ENCODE measurements around the gene CTBP2. TPM values are rescaled to one million over a fixed set of nuclear protein-coding genes. Genes with fewer than 3 reads are reported as not detected.

CTBP2 gene
- total RNA-seq, 1 experiment from 2014 or later, result 212 TPM

GRCh38 chr10:125111118-125111727 lies 49.1 kb downstream of the CTBP2 start:
- H3K9ac ChIP-seq (ENCODE audit: extremely low read depth, insufficient read length, low read length), result no peak overlapping the region
- H2BK20ac ChIP-seq (ENCODE audit: low read depth, low read length, poor library complexity, severe bottlenecking), result no peak overlapping the region
- Mint-ChIP-seq H3K4me3 (no peak overlapping the region), H3K27me3 (ENCODE audit: low read depth) (no peaks in the 10 kb centered on the region), H3K9me3 (peaks cover 0 to 4% of the 10 kb centered on the region in 2 experiments; a peak in 3 of 5 replicates), H3K27ac (no peak overlapping the region), H3K4me1 (peaks cover 48 to 50% of the 10 kb centered on the region in 2 experiments), H3K36me3 (ENCODE audit: insufficient read depth in 1 of 3, low read depth in 3 of 3) (peaks cover 61 to 72% (median 61%) of the 10 kb centered on the region in 3 experiments)
- TF ChIP-seq CTCF (conservative IDR thresholded peaks at IDR 0.05), result no peak
- H2BK15ac ChIP-seq (ENCODE audit: low read depth, low read length), result no peak overlapping the region
- H4K5ac ChIP-seq (ENCODE audit: insufficient read length, low read depth, low read length), result no peak overlapping the region
- peaks cover 87% of the 10 kb centered on the region for H3K79me2 ChIP-seq (ENCODE audit: insufficient read depth, low read length)
- H3T11ph ChIP-seq (ENCODE audit: low read length), result no peak overlapping the region
- no peak overlapping the region for H4K8ac ChIP-seq (replicated peaks; ENCODE audit: insufficient read length, low read depth, low read length)
- H3K27ac ChIP-seq (ENCODE audit: insufficient read length, low read depth, low read length), result no peak overlapping the region
- no peak overlapping the region for H2AFZ ChIP-seq (ENCODE audit: low read length)
- peaks cover 7% of the 10 kb centered on the region; the same call in 1 of the 2 replicates for H3K4me1 ChIP-seq (ENCODE audit: insufficient read depth, low read length)
- no CpG with 5 or more reads among the region's 5 CpGs for WGBS (ENCODE audit: extremely low coverage, insufficient read length, low lambda C conversion rate)
- no peak overlapping the region for H3K4me2 ChIP-seq (ENCODE audit: insufficient read depth, insufficient read length, low read length)
- H3K27me3 ChIP-seq (ENCODE audit: insufficient read depth, low read length), result no peaks in the 10 kb centered on the region
- no peaks in the 10 kb centered on the region for H3K9me3 ChIP-seq (ENCODE audit: control insufficient read depth, low read depth, low read length)
- H4K91ac ChIP-seq (ENCODE audit: insufficient read length, low read depth, low read length), result no peak overlapping the region
- H4K20me1 ChIP-seq (ENCODE audit: control insufficient read depth, insufficient read depth, insufficient read length), result peaks cover 5% of the 10 kb centered on the region
- H3K79me1 ChIP-seq (ENCODE audit: insufficient read depth, low read depth, low read length, poor library complexity, severe bottlenecking), result no peaks in the 10 kb centered on the region
- H3K23me2 ChIP-seq (ENCODE audit: insufficient read length, low read depth, low read length, poor library complexity, severe bottlenecking), result no peaks in the 10 kb centered on the region
- no peak overlapping the region for H3K18ac ChIP-seq (ENCODE audit: insufficient read length, low read depth, low read length)
- no peak for DNase-seq
- no peak overlapping the region for H2BK5ac ChIP-seq (ENCODE audit: insufficient read length, low read length)
- no peak overlapping the region for H3K14ac ChIP-seq (ENCODE audit: insufficient read depth, low read length)
- H2BK12ac ChIP-seq (ENCODE audit: insufficient read length, low read depth, low read length), result no peak overlapping the region
- H2BK120ac ChIP-seq (ENCODE audit: low read depth, low read length, poor library complexity, severe bottlenecking), result no peak overlapping the region
- no peak overlapping the region for H2AK5ac ChIP-seq (ENCODE audit: insufficient read length, low read length)
- no peak overlapping the region for H3K23ac ChIP-seq (ENCODE audit: insufficient read length, low read depth, low read length)
- H3K4ac ChIP-seq (ENCODE audit: low read depth, low read length), result no peak overlapping the region
- no peak overlapping the region for H3K56ac ChIP-seq (ENCODE audit: insufficient read length, low read depth, low read length)
